ENCODE measurements around the gene ABCA4. TPM values are rescaled to one million over a fixed set of nuclear protein-coding genes. Genes with fewer than 3 reads are reported as not detected.
"Not testable (repeated sequence)": the region's sequence is repeated elsewhere in the genome, so short reads cannot be mapped to it uniquely, and the experiment has no call there.

Gene ABCA4
- total RNA-seq, 1 experiment from 2014 or later, result not detected

- no peak for DNase-seq (ENCODE audit: low read depth)
- in situ Hi-C loops (cut with HindIII; ENCODE audit: low pct_unique_long_range_greater_than_20kb, low sequenced_read_pairs), result no loop called here
Observed at GRCh38 chr1:94000510-94001282, 120.3 kb downstream of the ABCA4 start.

- in situ Hi-C loops (cut with HindIII; ENCODE audit: low pct_unique_long_range_greater_than_20kb, low sequenced_read_pairs), result no loop called here
- no peak for DNase-seq (ENCODE audit: low read depth)
Observed at GRCh38 chr1:93999840-94000415, 121.0 kb downstream of the ABCA4 start.

- in situ Hi-C loops (cut with HindIII; ENCODE audit: low pct_unique_long_range_greater_than_20kb, low sequenced_read_pairs); DNase-seq (ENCODE audit: low read depth): not testable (repeated sequence)
Observed at GRCh38 chr1:93998532-93998931, 122.4 kb downstream of the ABCA4 start.

GRCh38 chr1:93997756-93998155 is 123.2 kb downstream of the ABCA4 start:
- in situ Hi-C loops (cut with HindIII; ENCODE audit: low pct_unique_long_range_greater_than_20kb, low sequenced_read_pairs), result no loop called here
- DNase-seq (ENCODE audit: low read depth), result no peak

- DNase-seq (ENCODE audit: low read depth), result no peak
- in situ Hi-C loops (cut with HindIII; ENCODE audit: low pct_unique_long_range_greater_than_20kb, low sequenced_read_pairs), result no loop called here
Observed at GRCh38 chr1:93995837-93996536, 125.0 kb downstream of the ABCA4 start.

- DNase-seq (ENCODE audit: low read depth), result no peak
Observed at GRCh38 chr1:93993731-93994130, 127.2 kb downstream of the ABCA4 start.

GRCh38 chr1:93992954-93993353 is 128.0 kb downstream of the ABCA4 start:
- in situ Hi-C loops (cut with HindIII; ENCODE audit: low pct_unique_long_range_greater_than_20kb, low sequenced_read_pairs), result no loop called here
- no peak for DNase-seq (ENCODE audit: low read depth)

More at GRCh38 chr1:93993731-93994130, 127.2 kb downstream of the ABCA4 start:
- in situ Hi-C loops (cut with HindIII; ENCODE audit: low pct_unique_long_range_greater_than_20kb, low sequenced_read_pairs), result no loop called here

- DNase-seq (ENCODE audit: low read depth), result no peak
- in situ Hi-C loops (cut with HindIII; ENCODE audit: low pct_unique_long_range_greater_than_20kb, low sequenced_read_pairs), result no loop called here
Observed at GRCh38 chr1:93992190-93992589, 128.8 kb downstream of the ABCA4 start.

GRCh38 chr1:93991271-93991670 is 129.7 kb downstream of the ABCA4 start:
- in situ Hi-C loops (cut with HindIII; ENCODE audit: low pct_unique_long_range_greater_than_20kb, low sequenced_read_pairs), result no loop called here
- no peak for DNase-seq (ENCODE audit: low read depth)

GRCh38 chr1:93990477-93990876 is 130.5 kb downstream of the ABCA4 start:
- in situ Hi-C loops (cut with HindIII; ENCODE audit: low pct_unique_long_range_greater_than_20kb, low sequenced_read_pairs), result not testable (repeated sequence)

GRCh38 chr1:93990010-93990409 is 130.9 kb downstream of the ABCA4 start:
- in situ Hi-C loops (cut with HindIII; ENCODE audit: low pct_unique_long_range_greater_than_20kb, low sequenced_read_pairs), result no loop called here
- DNase-seq (ENCODE audit: low read depth), result no peak

More at GRCh38 chr1:93990477-93990876, 130.5 kb downstream of the ABCA4 start:
- DNase-seq (ENCODE audit: low read depth), result not testable (repeated sequence)

- in situ Hi-C loops (cut with HindIII; ENCODE audit: low pct_unique_long_range_greater_than_20kb, low sequenced_read_pairs), result no loop called here
- no peak for DNase-seq (ENCODE audit: low read depth)
Observed at GRCh38 chr1:93989601-93990000, 131.3 kb downstream of the ABCA4 start.

- no peak for DNase-seq (ENCODE audit: low read depth)
- in situ Hi-C loops (cut with HindIII; ENCODE audit: low pct_unique_long_range_greater_than_20kb, low sequenced_read_pairs), result no loop called here
Observed at GRCh38 chr1:93988634-93989350, 132.2 kb downstream of the ABCA4 start.

GRCh38 chr1:93981274-93981667 is 139.7 kb downstream of the ABCA4 start:
- in situ Hi-C loops (cut with HindIII; ENCODE audit: low pct_unique_long_range_greater_than_20kb, low sequenced_read_pairs), result no loop called here
- DNase-seq (ENCODE audit: low read depth), result no peak

- in situ Hi-C loops (cut with HindIII; ENCODE audit: low pct_unique_long_range_greater_than_20kb, low sequenced_read_pairs), result no loop called here
- DNase-seq (ENCODE audit: low read depth), result no peak
Observed at GRCh38 chr1:93980320-93981273, 140.4 kb downstream of the ABCA4 start.

GRCh38 chr1:93979718-93980319 is 141.1 kb downstream of the ABCA4 start:
- in situ Hi-C loops (cut with HindIII; ENCODE audit: low pct_unique_long_range_greater_than_20kb, low sequenced_read_pairs), result no loop called here
- DNase-seq (ENCODE audit: low read depth), result peak; percentile 52

GRCh38 chr1:93979040-93979717 is 141.8 kb downstream of the ABCA4 start:
- DNase-seq (ENCODE audit: low read depth), result no peak
- in situ Hi-C loops (cut with HindIII; ENCODE audit: low pct_unique_long_range_greater_than_20kb, low sequenced_read_pairs), result no loop called here
